ENCODE data around the gene HLA-DQA1. TPM values are rescaled to one million over a fixed set of nuclear protein-coding genes. Genes with fewer than 3 reads are reported as not detected.
A peak's percentile ranks its signal among the peaks of the same experiment; 100 is the strongest.

HLA-DQA1 gene
- total and polyA plus RNA-seq, 11 donors: 1.2 to 154 (median 13.3) TPM; not detected in 1

GRCh38 chr6:32658268-32658897, 21.2 kb downstream of the HLA-DQA1 start:
- ATAC-seq (no peak), DNase-seq (no peak)
- Histone ChIP-seq H3K4me1 (peaks cover 0 to 4% (median 0%) of the 10 kb centered on the region in 12 donors), H3K4me3 (no peak overlapping the region), H3K27me3 (no peaks in the 10 kb centered on the region), H3K9me3 (no peaks in the 10 kb centered on the region), H3K36me3 (no peaks in the 10 kb centered on the region), H3K27ac (no peak overlapping the region)
- WGBS, 4 donors: 43 to 75% (median 54%) methylated on average over 6 of the region's 6 CpGs
- intact Hi-C loops (cut with DNase I): loop anchor here in 1 of 10 donors (5.0 kb wide), 1 partner anchor 36 kb away; no protein-coding TSS in a partner anchor
- TF ChIP-seq POLR2A (IDR thresholded peaks at IDR 0.05): no peak
- TF ChIP-seq, protein P1, sequence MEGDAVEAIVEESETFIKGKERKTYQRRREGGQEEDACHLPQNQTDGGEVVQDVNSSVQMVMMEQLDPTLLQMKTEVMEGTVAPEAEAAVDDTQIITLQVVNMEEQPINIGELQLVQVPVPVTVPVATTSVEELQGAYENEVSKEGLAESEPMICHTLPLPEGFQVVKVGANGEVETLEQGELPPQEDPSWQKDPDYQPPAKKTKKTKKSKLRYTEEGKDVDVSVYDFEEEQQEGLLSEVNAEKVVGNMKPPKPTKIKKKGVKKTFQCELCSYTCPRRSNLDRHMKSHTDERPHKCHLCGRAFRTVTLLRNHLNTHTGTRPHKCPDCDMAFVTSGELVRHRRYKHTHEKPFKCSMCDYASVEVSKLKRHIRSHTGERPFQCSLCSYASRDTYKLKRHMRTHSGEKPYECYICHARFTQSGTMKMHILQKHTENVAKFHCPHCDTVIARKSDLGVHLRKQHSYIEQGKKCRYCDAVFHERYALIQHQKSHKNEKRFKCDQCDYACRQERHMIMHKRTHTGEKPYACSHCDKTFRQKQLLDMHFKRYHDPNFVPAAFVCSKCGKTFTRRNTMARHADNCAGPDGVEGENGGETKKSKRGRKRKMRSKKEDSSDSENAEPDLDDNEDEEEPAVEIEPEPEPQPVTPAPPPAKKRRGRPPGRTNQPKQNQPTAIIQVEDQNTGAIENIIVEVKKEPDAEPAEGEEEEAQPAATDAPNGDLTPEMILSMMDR (IDR thresholded peaks at IDR 0.05): no peak

DNA sequence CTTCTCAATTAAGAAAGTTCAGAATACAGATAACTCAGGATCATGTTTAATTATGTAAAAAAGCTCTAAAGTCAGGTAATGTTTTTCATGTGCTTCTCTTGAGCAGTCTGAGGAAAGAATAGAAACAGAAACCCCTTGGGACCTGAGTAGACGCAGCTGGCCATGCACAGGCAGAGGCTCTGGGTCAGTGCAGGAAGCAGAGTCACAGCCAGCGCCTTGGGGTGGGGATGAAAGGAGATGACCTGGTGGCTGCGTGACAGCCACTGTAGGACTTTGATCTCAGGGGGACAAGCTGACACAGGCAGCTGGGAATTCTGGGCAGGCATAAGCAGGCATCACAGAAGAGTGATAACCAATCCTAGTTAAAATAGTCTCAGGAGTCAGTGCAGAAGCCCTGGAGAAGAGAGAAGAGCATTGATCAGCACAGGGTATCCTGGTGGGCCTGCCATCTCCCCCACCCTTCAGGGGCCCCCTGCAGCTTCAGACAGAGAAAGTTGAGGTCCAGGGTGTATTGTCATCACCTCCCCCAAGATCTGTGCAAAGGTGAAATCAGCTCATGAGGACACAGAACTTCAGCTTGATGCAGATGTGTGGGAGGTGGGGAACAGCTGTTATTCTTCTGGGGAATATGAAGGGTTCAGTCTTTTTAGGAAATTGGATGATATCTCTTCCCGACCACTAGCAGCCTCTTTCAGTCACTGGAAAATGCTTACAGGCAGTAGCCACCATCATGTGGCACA, 22.8 kb downstream of the HLA-DQA1 start:
- 18 to 46% (median 34%) methylated on average over 4 of the region's 4 CpGs for WGBS, 4 donors
- peak in 2 of 5 donors; percentile 31 to 34 for DNase-seq
- TF ChIP-seq, protein P1 (IDR thresholded peaks at IDR 0.05): no peak
- TF ChIP-seq POLR2A (IDR thresholded peaks at IDR 0.05): no peak
- intact Hi-C loops (cut with DNase I): loop anchor here in 3 of 10 donors (5.0 kb wide), 2 partner anchors 38 to 102 kb away; partner anchors contain the start of gene HLA-DQB2 (in 2 of the 3)
- H3K4me1 ChIP-seq: peaks cover 0 to 4% (median 0%) of the 10 kb centered on the region in 12 donors
- no peak overlapping the region for H3K4me3 ChIP-seq
- no peak overlapping the region for H3K27ac ChIP-seq
- ATAC-seq: peak in 1 of 4 donors; percentile 90
- no peaks in the 10 kb centered on the region for H3K9me3 ChIP-seq
- no peaks in the 10 kb centered on the region for H3K36me3 ChIP-seq
- H3K27me3 ChIP-seq: peaks cover 0 to 9% (median 0%) of the 10 kb centered on the region in 9 donors

DNA sequence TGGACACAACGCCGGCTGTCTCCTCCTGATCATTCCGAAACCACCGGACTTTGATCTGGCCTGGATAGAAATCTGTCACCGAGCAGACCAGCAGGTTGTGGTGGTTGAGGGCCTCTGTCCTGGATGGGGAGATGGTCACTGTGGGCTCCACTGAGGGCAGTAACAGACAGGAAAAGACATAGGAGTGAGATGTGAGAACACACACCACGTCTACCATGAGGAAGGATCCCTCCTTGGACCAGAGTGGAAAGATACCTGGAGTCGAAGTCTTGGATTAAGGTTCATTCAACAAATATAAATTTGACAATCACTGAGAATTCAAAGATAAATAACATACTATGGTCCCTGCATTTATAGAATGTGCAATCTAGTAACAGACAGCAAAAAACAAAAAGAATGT, 24.9 kb downstream of the HLA-DQA1 start:
- intact Hi-C loops (cut with DNase I): loop anchor here in 3 of 10 donors (2.0 to 5.0 kb wide), 2 partner anchors 99 to 100 kb away; partner anchors contain the start of gene HLA-DQB2 (in 2 of the 3)
- H3K4me1 ChIP-seq: peaks cover 0 to 4% (median 0%) of the 10 kb centered on the region in 12 donors
- WGBS, 4 donors: 33 to 75% (median 68%) methylated on average over 4 to 7 of the region's 7 CpGs
- no peak for TF ChIP-seq POLR2A (IDR thresholded peaks at IDR 0.05)
- TF ChIP-seq, protein P1 (IDR thresholded peaks at IDR 0.05): no peak
- DNase-seq (no peak), ATAC-seq (no peak)
- peaks cover 0 to 12% (median 0%) of the 10 kb centered on the region in 9 donors for H3K27me3 ChIP-seq
- H3K27ac ChIP-seq: no peak overlapping the region
- H3K4me3 ChIP-seq: no peak overlapping the region
- no peaks in the 10 kb centered on the region for H3K36me3 ChIP-seq
- no peaks in the 10 kb centered on the region for H3K9me3 ChIP-seq

- no peak for ATAC-seq
- intact Hi-C loops (cut with DNase I): loop anchor here in 3 of 10 donors (2.0 to 5.0 kb wide), 2 partner anchors 98 to 99 kb away; partner anchors contain the start of gene HLA-DQB2 (in 2 of the 3)
- Histone ChIP-seq H3K36me3 (no peaks in the 10 kb centered on the region), H3K27me3 (peaks cover 0 to 12% (median 0%) of the 10 kb centered on the region in 9 donors), H3K9me3 (no peaks in the 10 kb centered on the region), H3K27ac (no peak overlapping the region), H3K4me1 (peaks cover 0 to 4% (median 0%) of the 10 kb centered on the region in 12 donors), H3K4me3 (no peak overlapping the region)
- DNase-seq: no peak
- TF ChIP-seq, protein P1 (IDR thresholded peaks at IDR 0.05): no peak
- TF ChIP-seq POLR2A (IDR thresholded peaks at IDR 0.05): no peak
- WGBS, 4 donors: 11 to 85% (median 56%) methylated on average over 5 of the region's 5 CpGs
These were observed 25.6 kb downstream of the HLA-DQA1 start for GRCh38 chr6:32662836-32663235.
